ENCODE results near the gene ZNF302.
"Not testable (repeated sequence)": the region's sequence is repeated elsewhere in the genome, so short reads cannot be mapped to it uniquely, and the experiment has no call there.

The ZNF302 gene

GRCh38 chr19:34675250-34675649 lies 2.2 kb upstream of the ZNF302 start:
- no peak for DNase-seq

- DNase-seq: no peak
Observed at GRCh38 chr19:34675919-34676318, 1.6 kb upstream of the ZNF302 start.

- DNase-seq: peak; percentile 98
Observed at GRCh38 chr19:34676697-34677385, 637 bp upstream of the ZNF302 start, which contains the start of gene SCGB2B2. Gene SCGB2B2, minus strand, starts transcription at chr19:34677159. Its CDS starts 82,596 bp downstream, at chr19:34594563.

GRCh38 chr19:34678085-34678412 lies 571 bp downstream of the ZNF302 start:
- DNase-seq: no peak

GRCh38 chr19:34678421-34678820 lies 943 bp downstream of the ZNF302 start:
- no peak for DNase-seq

GRCh38 chr19:34681478-34681877 lies 4.0 kb downstream of the ZNF302 start:
- no peak for DNase-seq

GRCh38 chr19:34685266-34685665 lies 7.8 kb downstream of the ZNF302 start:
- not testable (repeated sequence) for DNase-seq

- DNase-seq: no peak
Observed at GRCh38 chr19:34686455-34686854, 9.0 kb downstream of the ZNF302 start.

- DNase-seq: no peak
Observed at GRCh38 chr19:34687348-34687747, 9.9 kb downstream of the ZNF302 start.

GRCh38 chr19:34688592-34688991 lies 11.1 kb downstream of the ZNF302 start:
- DNase-seq: no peak

- DNase-seq: no peak
Observed at GRCh38 chr19:34690372-34690771, 12.9 kb downstream of the ZNF302 start.

GRCh38 chr19:34692549-34692948 lies 15.1 kb downstream of the ZNF302 start:
- no peak for DNase-seq

GRCh38 chr19:34707661-34708060 lies 30.2 kb downstream of the ZNF302 start:
- DNase-seq: no peak

- no peak for DNase-seq
Observed at GRCh38 chr19:34711890-34712289, 34.4 kb downstream of the ZNF302 start.

GRCh38 chr19:34712395-34713261 lies 35.1 kb downstream of the ZNF302 start:
- peak; percentile 90 for DNase-seq

- DNase-seq: no peak
Observed at GRCh38 chr19:34713262-34713637, 35.8 kb downstream of the ZNF302 start.

GRCh38 chr19:34715357-34715756 lies 37.9 kb downstream of the ZNF302 start:
- no peak for DNase-seq

- no peak for DNase-seq
Observed at GRCh38 chr19:34722353-34722752, 44.9 kb downstream of the ZNF302 start.

GRCh38 chr19:34725400-34725799 lies 47.9 kb downstream of the ZNF302 start:
- no peak for DNase-seq

GRCh38 chr19:34731019-34731829 lies 53.7 kb downstream of the ZNF302 start:
- peak; percentile 21 for DNase-seq

GRCh38 chr19:34731964-34732363 lies 54.5 kb downstream of the ZNF302 start:
- DNase-seq: no peak

- no peak for DNase-seq
Observed at GRCh38 chr19:34732612-34733211, 55.2 kb downstream of the ZNF302 start.

GRCh38 chr19:34733266-34733745 lies 55.8 kb downstream of the ZNF302 start:
- peak; percentile 97 for DNase-seq
